IPS DF 19.7 (cell line): Measurements from ENCODE around the gene ATRNL1.
A peak's percentile ranks its signal among the peaks of the same experiment; 100 is the strongest.

Experiments used
- DNase-seq: peaks from one replicate; pipeline ENCODE4 v3.0.0-alpha.2; 2013; ENCODE audit warnings: low read depth, low spot score

Gene ATRNL1, protein sequence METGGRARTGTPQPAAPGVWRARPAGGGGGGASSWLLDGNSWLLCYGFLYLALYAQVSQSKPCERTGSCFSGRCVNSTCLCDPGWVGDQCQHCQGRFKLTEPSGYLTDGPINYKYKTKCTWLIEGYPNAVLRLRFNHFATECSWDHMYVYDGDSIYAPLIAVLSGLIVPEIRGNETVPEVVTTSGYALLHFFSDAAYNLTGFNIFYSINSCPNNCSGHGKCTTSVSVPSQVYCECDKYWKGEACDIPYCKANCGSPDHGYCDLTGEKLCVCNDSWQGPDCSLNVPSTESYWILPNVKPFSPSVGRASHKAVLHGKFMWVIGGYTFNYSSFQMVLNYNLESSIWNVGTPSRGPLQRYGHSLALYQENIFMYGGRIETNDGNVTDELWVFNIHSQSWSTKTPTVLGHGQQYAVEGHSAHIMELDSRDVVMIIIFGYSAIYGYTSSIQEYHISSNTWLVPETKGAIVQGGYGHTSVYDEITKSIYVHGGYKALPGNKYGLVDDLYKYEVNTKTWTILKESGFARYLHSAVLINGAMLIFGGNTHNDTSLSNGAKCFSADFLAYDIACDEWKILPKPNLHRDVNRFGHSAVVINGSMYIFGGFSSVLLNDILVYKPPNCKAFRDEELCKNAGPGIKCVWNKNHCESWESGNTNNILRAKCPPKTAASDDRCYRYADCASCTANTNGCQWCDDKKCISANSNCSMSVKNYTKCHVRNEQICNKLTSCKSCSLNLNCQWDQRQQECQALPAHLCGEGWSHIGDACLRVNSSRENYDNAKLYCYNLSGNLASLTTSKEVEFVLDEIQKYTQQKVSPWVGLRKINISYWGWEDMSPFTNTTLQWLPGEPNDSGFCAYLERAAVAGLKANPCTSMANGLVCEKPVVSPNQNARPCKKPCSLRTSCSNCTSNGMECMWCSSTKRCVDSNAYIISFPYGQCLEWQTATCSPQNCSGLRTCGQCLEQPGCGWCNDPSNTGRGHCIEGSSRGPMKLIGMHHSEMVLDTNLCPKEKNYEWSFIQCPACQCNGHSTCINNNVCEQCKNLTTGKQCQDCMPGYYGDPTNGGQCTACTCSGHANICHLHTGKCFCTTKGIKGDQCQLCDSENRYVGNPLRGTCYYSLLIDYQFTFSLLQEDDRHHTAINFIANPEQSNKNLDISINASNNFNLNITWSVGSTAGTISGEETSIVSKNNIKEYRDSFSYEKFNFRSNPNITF (N-terminal part only)

DNA sequence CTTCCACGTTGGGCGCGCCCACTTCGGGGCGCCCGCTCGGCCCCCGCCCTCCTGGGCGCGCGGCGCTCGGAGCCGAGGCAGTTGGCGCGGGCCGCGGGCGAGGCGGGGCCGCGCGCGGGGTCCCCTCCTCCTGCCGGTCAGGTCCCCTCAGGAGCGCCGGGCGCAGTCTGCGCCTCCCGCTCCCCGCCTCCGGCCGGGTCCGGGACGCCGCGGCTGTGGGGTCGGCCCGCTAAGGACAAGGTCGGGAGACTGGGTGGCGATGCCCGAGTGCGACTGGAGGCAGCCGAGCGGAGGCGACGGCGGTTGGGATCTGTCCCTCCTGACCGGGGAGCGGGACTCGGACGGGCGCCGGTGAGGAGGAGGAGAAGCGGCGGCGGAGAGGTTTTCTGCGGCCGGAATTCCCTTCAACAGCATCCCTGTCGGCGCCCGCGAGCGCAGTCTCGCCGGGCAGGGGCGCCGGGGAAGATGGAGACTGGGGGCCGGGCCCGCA is at the start of gene ATRNL1:
ATRNL1 (plus strand) TSS at position 80 of the 490 bp plus-strand sequence; CDS start at position 466, 386 bp downstream.
- no peak for DNase-seq

DNA sequence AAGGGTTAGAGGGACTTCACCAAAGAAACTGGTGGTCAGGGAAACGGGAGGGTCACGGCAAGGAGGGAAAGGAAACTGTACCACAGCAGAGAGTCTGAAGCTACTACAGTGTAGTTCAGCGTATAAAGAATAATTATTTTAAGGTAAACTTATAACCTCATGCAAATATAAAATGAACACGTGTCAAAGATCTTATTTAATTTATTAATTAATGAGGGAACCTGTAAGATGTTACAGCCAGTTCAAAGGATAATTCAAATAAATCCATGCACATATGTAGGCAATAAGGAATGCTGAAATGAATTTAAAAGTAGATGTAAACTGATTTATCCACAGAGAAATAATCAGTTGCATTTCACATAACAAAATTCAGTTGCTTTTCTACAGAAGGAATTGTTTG is 49.4 kb upstream of the ATRNL1 start:
- DNase-seq, result no peak

DNA sequence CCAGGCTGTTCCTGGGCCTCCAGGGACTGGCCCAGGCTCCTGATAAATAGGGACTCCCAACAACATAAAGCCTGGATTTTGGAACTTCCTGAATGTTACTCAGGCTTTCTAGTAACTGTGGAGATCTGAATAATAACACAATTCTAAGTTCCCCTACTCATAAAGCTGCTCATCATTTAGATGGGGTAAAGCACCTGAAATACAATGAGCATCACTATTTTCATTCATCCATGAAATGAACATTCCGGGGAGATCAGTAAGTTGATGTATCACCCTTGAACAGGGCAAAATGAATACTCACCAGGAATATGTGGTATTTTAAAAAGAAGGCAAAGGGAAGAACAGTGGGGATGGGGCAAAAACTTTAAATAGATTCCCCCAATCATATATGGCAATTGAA is 48.3 kb upstream of the ATRNL1 start:
- no peak for DNase-seq

DNA sequence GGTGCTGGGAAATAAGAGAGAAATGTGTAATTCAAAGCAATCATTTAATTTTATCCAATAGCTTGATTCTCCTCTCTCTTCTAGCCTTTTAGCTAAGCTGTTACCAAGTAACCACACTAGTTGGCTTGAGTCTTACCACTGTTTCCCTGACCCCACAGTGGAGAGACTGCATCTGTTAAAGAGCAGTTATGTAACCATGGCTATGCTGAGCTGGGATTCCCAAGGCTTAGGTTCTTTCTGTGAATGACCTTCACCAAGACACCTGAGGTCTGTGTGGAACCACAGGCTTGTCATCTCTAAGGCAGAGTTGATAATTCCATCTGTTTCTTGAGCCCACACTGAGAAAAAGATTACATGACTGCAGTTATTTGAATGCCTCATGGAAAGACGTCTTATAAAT is 47.7 kb upstream of the ATRNL1 start:
- DNase-seq, result no peak

DNA sequence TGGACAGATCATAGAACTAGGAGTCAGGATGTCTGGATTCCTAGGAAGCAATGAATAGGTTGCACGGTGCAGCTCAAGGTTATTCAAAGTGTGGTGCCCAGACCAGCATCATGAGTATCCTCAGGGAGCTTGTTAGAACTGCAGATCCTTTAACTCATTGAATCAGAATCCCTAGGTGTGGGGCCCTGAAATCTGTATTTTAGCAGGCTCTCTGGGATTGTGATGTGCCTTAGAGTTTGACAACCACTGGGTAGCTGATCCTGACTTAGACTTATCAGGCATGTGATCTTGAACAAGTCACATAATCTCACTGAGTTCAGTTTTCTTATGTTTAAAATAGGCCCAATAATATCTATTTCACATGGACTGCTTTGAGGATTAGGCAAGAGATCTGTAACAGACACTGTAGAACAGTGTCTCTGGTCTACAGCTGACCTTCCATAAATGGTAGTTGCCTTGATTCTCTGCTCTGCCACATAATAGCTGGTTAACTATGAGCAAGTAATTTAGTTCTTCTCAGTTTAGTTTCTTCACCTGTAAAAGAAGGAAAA is 46.4 kb upstream of the ATRNL1 start:
- DNase-seq, result no peak

DNA sequence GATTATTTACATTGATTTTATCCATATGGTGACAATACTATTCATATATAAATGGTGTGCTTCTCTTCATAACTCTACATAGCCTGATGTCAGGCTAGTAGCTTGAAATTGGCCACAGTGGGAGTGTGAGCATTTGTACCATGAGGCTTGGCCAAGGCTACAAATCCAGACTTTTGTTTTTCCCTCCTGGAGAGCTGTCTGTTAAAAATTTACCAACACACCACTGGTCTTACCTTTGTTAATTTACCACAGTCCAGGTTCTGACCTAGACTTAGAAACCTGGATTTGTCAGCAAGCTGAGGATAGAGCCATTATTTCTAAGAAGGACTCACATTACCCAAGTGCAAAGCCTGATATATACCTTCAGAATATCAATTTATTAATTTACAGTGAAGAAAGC is 45.5 kb upstream of the ATRNL1 start:
- no peak for DNase-seq

DNA sequence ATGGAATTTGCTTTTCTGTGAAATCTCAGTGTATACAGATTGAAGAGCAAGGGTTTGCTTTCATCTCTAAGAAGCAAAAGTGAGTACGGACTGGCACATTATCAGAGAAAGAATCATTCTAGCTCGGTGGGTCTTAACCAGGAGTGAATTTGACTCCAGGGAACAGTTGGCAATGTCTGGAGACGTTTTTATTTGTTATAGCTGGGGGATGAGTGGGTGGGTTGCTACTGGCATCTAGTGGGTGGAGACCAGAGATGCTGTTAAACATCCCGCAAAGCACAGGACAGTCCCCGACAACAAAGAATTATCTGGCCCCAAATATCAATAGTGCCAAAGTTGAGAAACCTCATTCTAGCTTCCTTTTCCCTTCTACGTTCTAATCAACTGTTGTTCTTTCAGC is 43.8 kb upstream of the ATRNL1 start:
- DNase-seq, result no peak

DNA sequence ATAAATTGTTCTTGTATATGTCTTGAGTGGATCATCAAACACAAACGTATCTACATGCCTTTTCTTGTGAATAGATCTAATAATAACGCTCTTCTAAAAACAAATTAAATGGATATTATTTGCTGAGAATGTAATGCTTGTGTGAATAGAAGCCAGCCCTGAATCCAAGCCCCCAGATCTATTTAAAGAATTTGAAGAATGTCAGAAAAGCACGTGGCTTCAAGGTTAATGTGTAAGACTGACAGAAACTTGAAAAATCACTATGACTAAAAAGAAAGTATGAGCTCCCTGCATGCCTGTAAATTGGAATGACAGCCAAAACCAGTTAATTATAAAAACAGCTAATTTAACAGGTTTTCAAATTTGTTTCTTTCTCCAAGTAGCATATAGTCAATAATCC is 43.2 kb upstream of the ATRNL1 start:
- DNase-seq, result no peak

DNA sequence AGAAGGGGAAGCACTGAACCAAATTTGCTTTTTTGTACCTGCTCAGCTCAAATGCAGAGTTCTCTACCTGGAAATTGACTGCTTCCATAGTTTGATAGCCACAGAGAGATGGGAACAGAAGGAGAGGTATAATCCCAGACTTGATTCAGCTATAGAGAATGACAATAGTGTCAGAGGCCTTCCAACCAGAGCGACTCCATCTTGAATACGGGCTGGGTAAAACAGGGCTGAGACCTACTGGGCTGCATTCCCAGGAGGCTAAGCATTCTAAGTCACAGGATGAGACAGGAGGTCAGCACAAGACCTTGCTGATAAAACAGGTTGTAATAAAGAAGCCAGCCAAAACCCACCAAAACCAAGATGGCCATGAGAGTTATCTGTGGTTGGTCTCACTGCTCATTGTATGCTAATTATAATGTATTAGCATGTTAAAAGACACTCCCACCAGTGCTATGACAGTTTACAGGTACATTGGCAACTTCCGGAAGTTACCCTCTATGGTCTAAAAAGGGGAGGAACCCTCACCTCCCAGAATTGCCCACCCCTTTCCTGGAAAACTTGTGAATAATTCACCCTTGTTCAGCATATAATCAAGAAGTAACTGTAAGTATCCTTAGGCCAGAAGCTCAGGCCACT is 42.7 kb upstream of the ATRNL1 start:
- DNase-seq, result no peak

DNA sequence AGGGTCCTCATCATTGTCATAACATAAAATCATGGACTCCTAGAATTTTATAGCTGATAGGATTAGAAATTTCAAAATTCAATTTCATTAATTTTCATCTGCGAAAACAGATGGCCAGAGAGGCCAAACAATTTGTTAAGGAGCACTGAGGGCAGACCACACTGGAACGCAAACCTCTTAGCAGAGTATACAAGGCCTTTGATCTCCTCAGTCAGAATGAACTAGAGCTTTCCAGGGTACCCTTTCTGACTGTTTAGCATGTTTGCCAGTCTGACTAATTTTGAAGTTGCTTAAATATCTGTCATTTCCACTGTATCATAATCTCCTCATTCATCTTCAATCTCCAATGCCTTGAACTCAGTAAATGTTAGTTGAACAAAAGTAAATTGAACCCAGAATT is 41.9 kb upstream of the ATRNL1 start:
- no peak for DNase-seq

DNA sequence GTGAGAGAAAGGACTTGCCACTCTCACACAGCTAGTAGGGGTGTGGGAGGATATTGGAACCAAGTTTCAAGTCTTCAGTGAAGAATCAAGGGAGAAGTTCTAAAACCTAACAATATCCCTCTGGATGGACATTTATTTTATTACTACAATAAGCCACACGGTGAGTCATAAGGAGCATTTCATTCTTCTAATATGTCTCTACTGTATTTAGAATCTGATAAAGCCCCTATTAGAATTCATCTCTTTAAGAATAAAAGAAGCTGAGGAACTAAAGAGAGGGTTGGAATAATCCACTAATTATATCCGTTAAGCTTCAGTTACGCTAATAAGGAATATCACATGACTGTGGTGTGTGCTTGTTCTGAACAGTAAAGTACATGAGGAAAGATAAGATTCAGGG is 40.9 kb upstream of the ATRNL1 start:
- no peak for DNase-seq

DNA sequence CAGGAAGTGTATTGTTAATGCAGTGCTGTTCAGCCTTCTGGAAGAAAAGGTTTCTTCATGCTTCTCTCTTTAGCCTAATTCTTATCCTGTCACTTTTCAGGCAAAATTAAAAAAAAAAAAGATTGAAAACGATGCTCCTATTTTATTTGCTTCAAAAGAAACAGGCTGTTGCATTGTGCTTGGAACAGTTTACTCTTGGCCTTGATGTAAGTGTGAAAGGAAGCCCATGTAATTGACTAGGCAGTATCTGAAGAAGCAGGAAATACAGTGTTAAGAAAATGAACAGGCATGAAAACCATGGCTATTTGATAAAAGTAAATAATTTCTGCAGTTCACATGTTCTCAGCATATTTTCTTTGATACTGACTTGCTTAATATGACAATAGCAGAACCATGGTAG is 40.4 kb upstream of the ATRNL1 start:
- no peak for DNase-seq

DNA sequence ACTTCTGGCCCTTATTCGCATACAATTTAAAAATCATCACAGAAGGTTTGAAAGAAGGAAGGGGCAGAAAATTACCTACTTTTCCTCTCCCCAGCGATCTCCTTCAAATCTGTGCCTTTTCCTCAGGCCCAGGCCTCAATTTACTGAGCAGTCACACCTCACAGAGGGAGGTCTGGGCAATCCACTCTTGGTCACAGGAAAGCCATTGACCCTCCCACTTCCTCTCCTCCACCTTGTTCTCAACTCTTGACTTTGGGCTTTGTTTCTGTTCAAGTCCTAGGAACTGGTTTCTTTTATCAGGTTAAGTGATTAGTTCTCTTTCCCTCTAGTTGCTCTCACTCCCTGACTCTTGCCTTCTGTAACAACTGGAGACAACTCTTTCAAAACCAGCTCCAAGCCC is 37.0 kb upstream of the ATRNL1 start:
- DNase-seq, result peak; percentile 61

DNA sequence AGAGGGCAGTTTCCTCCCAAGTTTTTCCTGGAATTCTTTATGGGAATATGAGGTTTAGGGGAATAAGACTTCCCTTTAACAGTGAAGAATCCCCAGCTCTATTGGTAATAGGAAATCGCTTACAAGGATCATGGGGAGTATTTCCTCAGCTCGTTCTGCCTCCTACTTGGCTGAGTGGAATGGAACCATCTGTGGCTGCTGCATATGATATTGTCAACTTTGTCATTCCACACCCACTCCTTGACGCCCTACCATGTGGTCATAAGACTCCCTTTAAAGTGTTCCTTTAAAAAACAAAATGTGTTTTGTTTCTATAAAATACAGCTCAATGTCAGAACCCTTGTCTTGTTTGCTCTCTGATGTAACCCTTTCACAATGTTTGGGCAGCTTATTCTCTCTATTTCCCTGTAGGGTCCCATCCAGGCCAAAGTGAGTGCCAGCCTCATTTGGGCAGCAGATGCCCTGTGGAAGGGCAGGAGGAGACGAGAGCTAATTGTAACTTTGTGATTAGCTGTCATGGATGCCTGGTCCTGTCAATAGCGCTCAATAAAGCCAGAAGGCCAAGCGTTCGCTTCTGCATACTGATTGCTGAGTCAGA is 33.8 kb upstream of the ATRNL1 start:
- no peak for DNase-seq

DNA sequence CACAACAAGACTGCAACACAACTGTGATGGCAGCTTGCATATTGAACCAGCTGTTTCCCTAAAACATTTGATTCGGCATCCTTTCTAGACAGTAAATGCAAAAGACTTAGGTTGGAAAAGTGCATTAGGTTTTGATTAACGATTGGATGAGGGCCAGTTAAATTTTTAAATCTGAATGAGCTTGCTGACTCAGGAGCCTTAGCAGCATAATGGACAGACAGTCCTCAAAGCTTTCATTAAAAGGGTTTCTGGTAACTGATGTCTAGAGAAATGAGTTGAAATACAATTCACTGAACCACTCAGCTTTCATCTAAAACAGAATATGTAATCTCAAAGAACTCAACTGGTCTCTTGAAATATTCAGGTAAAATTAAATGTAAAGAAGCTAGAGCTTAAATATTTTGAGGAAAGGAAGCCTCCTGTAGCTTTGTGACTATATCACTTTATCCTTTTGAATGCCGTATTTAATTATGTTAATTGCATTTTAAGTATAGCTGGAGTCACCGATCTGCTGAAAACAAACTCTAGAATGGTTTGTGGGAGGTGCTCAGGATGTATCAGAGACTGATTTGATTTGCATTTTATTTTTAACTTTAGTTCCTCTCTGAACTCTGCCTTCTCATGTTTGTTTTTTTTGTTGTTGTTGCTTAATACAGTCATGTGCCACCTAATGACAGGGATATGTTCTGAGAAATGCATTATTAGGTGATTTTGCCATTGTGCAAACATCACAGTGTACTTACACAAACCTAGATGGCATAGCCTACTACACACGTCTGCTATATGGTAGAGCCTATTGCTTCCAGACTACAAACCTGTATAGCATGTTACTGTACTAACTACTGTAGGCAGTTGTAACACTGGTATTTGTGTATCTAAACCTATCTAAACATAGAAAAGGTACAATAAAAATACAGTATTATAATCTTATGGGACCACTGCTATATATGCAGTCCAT is 29.2 kb upstream of the ATRNL1 start:
- no peak for DNase-seq

DNA sequence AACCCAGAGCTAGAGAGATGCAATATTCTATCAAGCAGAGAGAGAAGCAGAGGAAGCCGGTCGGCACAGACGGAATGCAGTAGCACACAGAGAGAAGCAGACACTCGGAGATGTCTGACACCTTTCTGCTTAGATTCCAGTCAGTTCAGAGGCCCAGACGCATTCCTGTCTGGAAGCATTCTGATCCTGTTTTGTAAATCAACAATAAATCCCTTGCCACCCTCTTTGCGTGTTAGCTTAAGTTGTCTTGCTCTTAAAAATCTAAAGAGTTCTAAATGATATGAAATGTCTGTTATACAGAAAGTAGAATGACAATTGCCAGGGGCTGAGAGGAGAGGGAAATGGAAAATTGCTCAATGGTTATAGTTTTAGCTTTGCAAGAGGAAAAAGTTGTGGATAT is 27.4 kb upstream of the ATRNL1 start:
- DNase-seq, result no peak

DNA sequence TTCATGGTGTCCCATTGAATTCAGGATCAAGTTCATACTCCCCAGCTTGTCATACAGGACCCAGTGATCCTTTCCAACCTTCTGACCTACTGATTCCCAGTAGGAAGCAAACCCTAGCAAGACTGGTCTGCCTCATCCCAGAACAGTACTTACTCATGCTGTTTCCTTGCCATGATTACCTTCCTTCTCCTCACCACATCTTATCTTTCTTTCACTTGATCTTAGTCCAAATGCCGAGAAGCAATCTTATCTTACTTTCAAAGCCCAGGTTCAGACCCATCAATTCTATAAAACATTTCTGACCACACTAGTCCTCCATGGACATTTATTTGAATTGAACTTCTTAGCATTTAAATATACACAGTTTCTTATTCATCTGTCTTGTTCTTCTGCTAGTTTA is 26.6 kb upstream of the ATRNL1 start:
- DNase-seq, result no peak

DNA sequence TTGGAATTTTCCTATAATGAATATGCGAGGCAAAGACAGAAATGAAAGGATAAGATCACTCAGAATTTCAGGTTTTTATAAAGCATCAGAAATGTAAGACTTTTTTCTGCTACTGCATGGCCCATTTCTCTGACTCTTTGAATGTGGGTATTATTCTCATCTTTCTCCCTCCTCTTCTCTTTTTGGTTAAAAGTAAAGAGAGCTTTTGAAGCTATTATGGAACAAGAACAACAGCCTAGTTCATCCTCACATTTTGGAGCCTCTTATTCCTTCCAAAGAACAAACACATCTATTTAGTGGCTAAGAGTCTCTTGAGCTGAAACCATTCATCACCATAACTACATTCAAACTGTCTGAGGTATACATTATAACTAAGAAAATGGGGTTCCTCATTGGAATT is 19.4 kb upstream of the ATRNL1 start:
- DNase-seq, result no peak

DNA sequence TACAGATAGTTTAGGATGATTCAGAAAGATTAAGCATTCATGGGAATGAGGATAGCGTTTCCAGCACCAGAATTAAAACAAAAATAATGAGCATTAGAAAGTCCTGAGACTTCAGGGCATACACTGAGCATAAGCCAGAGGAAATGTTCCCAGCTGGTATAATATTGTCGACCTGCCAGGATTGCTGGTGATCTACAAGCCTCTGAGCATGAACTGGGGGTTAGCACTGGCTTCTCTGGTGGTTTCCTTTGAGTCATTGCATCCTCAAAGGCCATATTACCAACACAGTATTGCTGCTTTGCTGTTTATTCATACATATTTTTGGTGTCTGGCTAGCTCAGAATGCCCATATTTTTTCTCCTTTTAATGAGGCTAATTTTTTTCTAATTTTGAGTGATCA is 10.7 kb upstream of the ATRNL1 start:
- no peak for DNase-seq
